ENCODE measurements around the gene NNAT. TPM values are rescaled to one million over a fixed set of nuclear protein-coding genes. Genes with fewer than 3 reads are reported as not detected.
"Not testable (repeated sequence)": the region's sequence is repeated elsewhere in the genome, so short reads cannot be mapped to it uniquely, and the experiment has no call there.

NNAT gene, protein sequence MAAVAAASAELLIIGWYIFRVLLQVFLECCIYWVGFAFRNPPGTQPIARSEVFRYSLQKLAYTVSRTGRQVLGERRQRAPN
- total RNA-seq = not detected

DNA sequence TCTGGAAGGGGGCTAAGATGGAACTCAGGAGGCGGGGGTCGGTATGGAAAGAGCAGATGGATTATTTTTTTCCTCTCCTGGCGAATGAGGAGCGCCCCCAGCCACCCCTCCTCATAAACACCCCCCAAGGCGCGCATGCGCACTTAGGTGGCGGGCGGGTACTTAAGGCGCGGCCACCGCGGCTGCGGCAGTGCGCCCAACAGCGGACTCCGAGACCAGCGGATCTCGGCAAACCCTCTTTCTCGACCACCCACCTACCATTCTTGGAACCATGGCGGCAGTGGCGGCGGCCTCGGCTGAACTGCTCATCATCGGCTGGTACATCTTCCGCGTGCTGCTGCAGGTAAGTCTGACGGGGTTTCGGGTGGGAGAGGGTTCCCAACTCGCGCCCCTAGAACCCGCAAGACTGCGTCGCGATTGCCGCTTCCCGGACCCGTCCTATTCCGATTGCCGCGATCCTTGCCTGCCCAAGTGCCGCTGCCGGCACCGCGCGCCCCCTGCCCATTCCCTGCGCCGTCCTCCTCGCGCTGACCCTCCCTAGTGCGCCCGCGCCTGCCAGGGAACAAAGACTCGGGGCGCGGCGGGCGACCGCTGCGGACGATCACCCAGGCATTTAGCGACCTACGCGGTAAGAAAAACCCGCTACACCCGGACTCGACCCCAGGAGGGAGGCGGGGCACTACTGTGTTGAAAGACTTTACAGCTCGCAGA, at the start of gene NNAT:
Gene NNAT (plus strand): TSS at position 190 of the 711 bp plus-strand sequence. CDS start 82 bp downstream, at position 272.
- ATAC-seq (no peak), DNase-seq (no peak)
- CTCF ChIA-PET = interaction anchor here (0.7 to 1.4 kb wide), 2 partner anchors 20 to 252 kb away, joined by 3 read pairs; no protein-coding TSS in a partner anchor
- Mint-ChIP-seq H3K36me3 (peaks cover 3% of the 10 kb centered on the region), H3K4me3 (peak within 1 kb of the TSS; percentile 29), H3K27me3 (peaks cover 8% of the 10 kb centered on the region), H3K9me3 (ENCODE audit: low read depth) (no peaks in the 10 kb centered on the region), H3K4me1 (peaks cover 25% of the 10 kb centered on the region), H3K27ac (no peak within 1 kb of the TSS)

DNA sequence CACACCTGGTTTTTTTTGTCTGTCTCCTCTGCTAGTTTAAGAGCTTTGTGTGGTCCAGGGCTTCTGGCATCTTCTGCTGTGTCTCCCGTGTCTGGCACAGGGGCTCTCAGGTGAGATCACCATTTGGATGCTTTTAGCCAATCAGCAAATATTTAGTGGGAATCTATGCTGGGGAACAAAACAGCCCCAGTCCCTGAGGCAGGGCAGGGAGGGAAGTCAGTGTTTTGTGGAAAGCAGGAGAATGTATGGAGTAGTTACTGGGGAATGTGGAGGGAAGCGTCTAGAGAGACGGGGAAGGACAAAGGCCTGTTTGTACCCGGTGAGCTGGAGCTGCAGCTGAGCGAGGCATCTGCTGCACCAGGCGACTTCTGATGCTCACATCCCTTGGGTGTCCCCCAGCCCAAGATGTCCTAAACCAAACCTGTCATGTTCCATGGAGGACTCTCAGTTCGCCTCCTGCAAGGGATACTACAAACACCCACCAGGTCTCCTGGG, 49.3 kb upstream of the NNAT start:
- ATAC-seq (no peak), DNase-seq (no peak)
- Mint-ChIP-seq H3K36me3 (no peaks in the 10 kb centered on the region), H3K4me1 (no peaks in the 10 kb centered on the region), H3K27ac (no peak overlapping the region), H3K4me3 (no peak overlapping the region), H3K27me3 (peaks cover 15% of the 10 kb centered on the region), H3K9me3 (ENCODE audit: low read depth) (no peaks in the 10 kb centered on the region)
- CTCF ChIA-PET = no interaction called here

DNA sequence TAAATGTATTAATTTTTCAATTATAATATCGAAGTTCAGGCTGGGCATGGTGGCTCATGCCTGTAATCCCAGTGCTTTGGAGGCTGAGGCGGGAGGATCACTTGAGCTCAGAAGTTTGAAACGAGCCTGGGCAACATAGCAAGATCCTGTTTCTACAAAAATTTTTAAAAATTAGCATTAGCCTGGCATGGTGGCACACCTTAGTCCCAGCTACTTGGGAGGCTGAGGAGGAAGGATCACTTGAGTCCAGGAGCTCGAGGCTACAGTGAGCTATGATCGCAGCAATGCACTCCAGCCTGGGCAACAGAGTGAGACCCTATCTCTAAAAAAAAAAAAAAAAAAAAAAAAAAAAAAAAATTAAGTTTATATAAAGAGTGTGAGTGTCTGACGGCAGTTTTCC, 48.6 kb upstream of the NNAT start:
- H3K36me3 Mint-ChIP-seq; DNase-seq; H3K27ac Mint-ChIP-seq; ATAC-seq; H3K4me1 Mint-ChIP-seq; H3K4me3 Mint-ChIP-seq; CTCF ChIA-PET; H3K9me3 Mint-ChIP-seq (ENCODE audit: low read depth): not testable (repeated sequence)
- H3K27me3 Mint-ChIP-seq = peaks cover 12% of the 10 kb centered on the region

DNA sequence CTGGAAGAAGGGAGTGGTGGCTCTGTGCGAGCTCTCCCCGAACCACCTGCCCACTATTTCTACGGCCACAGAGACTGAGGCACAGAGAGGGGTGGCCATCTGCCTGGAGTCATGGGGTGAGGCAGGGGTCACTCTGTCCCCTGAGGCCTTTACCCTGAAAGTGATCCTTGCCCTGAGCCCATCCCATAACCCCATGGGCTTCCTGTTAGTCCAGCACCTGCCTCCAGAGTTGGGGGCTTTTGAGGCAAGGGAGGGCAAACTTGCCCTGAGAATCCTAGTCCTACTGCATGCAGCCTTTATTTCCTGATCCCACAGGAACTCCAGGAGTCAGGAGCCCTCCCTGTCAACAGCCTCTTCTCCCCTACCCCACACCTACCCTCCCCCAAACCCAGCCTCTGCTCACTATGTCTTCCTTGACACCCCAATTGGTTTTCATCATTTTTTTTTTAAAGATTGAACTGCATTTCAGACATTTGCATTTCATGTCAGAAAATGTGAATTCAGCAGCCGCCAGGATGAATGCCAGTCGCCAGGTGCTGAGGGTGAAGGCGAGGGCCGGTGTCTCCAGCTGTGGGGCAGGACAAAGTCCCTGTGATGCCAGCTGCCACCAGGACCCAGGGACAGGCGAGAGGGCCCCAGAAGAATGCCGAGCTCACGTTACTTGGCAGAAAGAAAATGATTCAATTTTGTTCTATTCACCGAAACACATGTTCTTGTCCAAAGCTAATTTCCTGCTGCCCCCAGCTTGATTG, 47.6 kb upstream of the NNAT start:
- no peaks in the 10 kb centered on the region for H3K36me3 Mint-ChIP-seq
- ATAC-seq (no peak), DNase-seq (no peak)
- CTCF ChIA-PET = no interaction called here
- H3K9me3 Mint-ChIP-seq (ENCODE audit: low read depth) = no peaks in the 10 kb centered on the region
- H3K27ac Mint-ChIP-seq = no peak overlapping the region
- H3K27me3 Mint-ChIP-seq = peaks cover 20% of the 10 kb centered on the region
- H3K4me1 Mint-ChIP-seq = no peaks in the 10 kb centered on the region
- H3K4me3 Mint-ChIP-seq = no peak overlapping the region

DNA sequence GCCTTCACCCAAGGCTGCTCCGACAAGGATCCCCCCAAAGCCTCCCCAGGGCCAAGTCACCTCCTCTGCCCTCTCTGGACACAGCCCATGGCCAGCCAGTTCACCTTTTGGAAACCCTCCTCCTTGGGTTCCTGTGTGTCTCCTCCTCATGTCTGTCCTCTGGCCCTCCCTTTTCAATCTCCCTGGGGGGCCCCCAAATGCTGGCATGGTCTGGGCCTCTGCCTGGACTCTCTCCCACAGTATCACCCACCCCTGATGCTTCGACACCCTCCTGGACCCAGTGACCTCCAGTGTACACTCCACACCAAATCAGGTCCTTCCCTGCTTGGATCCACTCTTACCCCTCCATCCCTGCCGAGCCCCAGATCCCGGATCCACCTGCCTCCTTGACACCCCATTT, 46.7 kb upstream of the NNAT start:
- Mint-ChIP-seq H3K27me3 (peaks cover 20% of the 10 kb centered on the region), H3K4me3 (no peak overlapping the region), H3K9me3 (ENCODE audit: low read depth) (no peaks in the 10 kb centered on the region), H3K27ac (no peak overlapping the region), H3K4me1 (no peaks in the 10 kb centered on the region), H3K36me3 (no peaks in the 10 kb centered on the region)
- CTCF ChIA-PET = no interaction called here
- no peak for ATAC-seq
- DNase-seq = no peak

DNA sequence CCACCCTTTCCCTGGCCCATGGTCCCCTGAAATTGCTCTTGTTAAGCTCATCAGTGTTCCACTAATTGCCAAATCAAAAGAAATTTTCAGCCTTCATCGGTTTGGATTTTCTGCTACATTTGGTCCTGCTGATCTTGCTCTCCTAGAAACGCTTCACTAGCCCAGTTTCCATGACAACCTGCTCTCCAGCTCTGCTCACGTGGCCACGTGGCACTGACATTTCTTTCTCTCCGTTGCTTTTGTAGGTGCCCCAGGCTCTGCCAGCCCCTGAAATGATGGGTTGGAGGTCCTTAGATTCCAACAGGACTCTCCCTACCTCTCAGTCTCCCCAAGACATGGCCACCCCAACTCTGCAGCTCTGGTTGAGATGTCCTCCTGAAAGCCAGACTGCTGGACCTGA, 45.8 kb upstream of the NNAT start:
- Mint-ChIP-seq H3K27me3 (peaks cover 20% of the 10 kb centered on the region), H3K4me3 (no peak overlapping the region), H3K36me3 (no peaks in the 10 kb centered on the region), H3K27ac (no peak overlapping the region), H3K9me3 (ENCODE audit: low read depth) (no peaks in the 10 kb centered on the region), H3K4me1 (no peaks in the 10 kb centered on the region)
- DNase-seq = no peak
- CTCF ChIA-PET = no interaction called here
- no peak for ATAC-seq

DNA sequence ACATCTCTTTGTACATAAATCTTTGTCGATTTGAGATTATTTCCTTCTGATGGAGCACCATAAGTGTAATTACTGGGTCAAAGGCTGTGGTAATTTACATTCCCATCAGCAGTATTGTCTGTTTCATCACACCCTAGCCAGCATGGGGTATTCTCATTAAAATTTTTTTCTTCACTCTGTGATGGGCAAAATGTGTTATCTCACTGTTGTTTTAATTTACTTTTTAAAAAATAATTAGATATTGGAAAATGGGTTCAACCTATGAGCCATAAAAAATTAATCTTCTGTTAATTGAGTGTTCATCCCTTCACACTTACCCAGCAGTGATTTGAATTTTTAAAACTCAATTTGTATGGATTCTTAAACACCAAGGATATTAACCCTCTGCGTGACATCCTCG, 44.0 kb upstream of the NNAT start:
- CTCF ChIA-PET = interaction anchor here (1.8 kb wide), 1 partner anchor 85 kb away, joined by 3 read pairs; no protein-coding TSS in a partner anchor
- no peak for ATAC-seq
- Mint-ChIP-seq H3K36me3 (no peaks in the 10 kb centered on the region), H3K4me3 (no peak overlapping the region), H3K9me3 (ENCODE audit: low read depth) (no peaks in the 10 kb centered on the region), H3K4me1 (no peaks in the 10 kb centered on the region), H3K27ac (no peak overlapping the region), H3K27me3 (peaks cover 20% of the 10 kb centered on the region)
- DNase-seq = no peak

DNA sequence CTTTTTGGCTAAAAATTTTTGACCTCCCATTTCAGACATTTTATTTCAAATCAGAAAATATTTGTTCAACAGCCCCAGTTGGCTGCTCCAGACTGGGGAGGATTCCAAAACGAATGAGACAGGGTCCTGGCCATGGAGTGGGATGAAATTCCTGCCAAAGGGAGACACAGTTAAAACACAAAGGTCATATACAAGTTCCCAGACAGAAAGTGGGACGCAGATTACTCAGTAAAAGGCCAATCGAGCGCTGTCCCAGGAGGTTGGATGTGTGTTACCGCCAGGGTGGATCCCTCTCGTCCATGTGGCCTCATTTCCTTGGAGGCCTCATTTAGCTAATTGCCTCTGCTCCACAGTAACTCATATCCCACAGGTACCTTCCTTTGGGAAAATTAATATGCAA, 41.8 kb upstream of the NNAT start:
- no peak overlapping the region for H3K27ac Mint-ChIP-seq
- no peaks in the 10 kb centered on the region for H3K9me3 Mint-ChIP-seq (ENCODE audit: low read depth)
- H3K27me3 Mint-ChIP-seq = peaks cover 26% of the 10 kb centered on the region
- CTCF ChIA-PET = no interaction called here
- no peak overlapping the region for H3K4me3 Mint-ChIP-seq
- DNase-seq (no peak), ATAC-seq (no peak)
- no peaks in the 10 kb centered on the region for H3K36me3 Mint-ChIP-seq
- peaks cover under 1% of the 10 kb centered on the region for H3K4me1 Mint-ChIP-seq

DNA sequence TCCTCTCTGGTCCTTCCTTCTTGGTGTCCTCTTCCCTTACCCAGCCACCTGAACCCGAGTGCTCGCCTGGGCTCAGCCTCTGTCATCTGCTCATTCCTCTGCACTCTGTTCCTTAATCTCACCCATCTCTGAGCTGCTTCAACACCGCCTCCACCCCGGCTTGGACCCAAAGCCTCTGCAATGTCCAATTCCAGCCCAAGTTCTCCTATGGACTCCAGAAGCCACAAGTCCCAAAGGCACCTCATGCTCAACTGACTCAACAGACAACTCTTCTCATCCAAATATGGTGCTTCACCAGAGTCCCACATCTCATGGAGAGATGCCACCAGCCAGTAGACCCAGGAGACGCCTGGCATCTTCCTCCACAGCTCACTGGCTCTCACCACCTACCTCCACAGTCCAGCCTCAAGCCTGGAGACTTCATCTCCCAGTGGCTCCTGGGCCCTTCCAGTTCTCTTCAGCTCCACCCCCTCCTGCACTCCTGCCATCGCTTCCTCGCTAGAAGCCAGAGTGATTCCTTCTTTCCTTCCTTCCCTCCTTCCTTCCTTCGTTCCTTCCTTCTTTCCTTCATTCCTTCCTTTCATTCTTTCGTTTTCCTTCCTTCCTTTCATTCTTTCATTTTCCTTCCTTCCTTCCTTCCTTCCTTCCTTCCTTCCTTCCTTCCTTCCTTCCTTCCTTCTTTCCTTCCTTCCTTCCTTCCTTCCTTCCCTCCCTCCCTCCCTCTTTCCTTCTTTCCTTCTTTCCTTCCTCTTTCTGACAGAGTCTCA, 40.9 kb upstream of the NNAT start:
- Mint-ChIP-seq H3K27me3 (peaks cover 31% of the 10 kb centered on the region), H3K4me1 (peaks cover 2% of the 10 kb centered on the region), H3K9me3 (ENCODE audit: low read depth) (no peaks in the 10 kb centered on the region), H3K4me3 (no peak overlapping the region), H3K27ac (no peak overlapping the region), H3K36me3 (no peaks in the 10 kb centered on the region)
- CTCF ChIA-PET = no interaction called here
- DNase-seq = no peak
- no peak for ATAC-seq

DNA sequence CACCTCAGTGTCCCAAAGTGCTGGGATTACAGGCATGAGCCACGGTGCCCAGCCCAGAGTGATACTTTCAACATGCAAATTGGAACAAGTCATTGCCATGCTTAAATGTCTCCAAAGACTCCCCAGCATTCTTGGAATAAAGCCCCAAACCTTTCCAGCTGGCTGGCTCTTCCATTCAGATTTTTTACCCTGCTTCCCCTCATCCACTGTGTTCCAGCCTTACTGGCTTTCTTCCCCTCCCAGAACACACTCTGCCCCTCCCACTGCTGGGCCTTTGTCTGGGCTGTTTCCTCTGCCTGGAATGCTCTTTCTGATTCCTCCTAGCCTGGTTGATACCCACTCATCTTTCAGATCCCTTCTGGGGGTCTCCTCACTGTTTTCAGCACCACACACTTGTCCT, 40.1 kb upstream of the NNAT start:
- H3K4me1 Mint-ChIP-seq = peaks cover 2% of the 10 kb centered on the region
- H3K27ac Mint-ChIP-seq = no peak overlapping the region
- DNase-seq = no peak
- no peaks in the 10 kb centered on the region for H3K9me3 Mint-ChIP-seq (ENCODE audit: low read depth)
- peaks cover 31% of the 10 kb centered on the region for H3K27me3 Mint-ChIP-seq
- H3K4me3 Mint-ChIP-seq = no peak overlapping the region
- CTCF ChIA-PET = no interaction called here
- no peak for ATAC-seq
- no peaks in the 10 kb centered on the region for H3K36me3 Mint-ChIP-seq

DNA sequence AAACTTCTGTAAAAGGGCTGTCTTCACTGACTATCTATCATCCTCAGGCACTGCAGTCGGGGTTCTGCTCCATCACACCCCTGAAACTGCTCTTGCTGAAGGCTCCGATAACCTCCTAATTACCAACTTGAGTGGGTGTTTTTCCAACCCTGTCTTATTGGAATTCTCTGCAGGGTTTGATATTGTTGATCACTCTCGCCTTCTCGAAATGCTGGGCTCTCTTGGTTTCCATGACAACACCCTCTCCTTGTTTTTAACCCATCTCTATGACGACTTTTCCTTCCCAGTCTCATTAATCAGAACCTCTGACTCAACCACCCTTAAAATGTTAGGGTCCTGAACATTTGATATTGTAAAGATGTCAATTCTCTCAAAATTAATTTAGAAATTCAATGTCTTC, 39.4 kb upstream of the NNAT start:
- DNase-seq (no peak), ATAC-seq (no peak)
- no peak overlapping the region for H3K27ac Mint-ChIP-seq
- no peak overlapping the region for H3K4me3 Mint-ChIP-seq
- H3K4me1 Mint-ChIP-seq = peaks cover 2% of the 10 kb centered on the region
- CTCF ChIA-PET = no interaction called here
- H3K27me3 Mint-ChIP-seq = peaks cover 26% of the 10 kb centered on the region
- no peaks in the 10 kb centered on the region for H3K9me3 Mint-ChIP-seq (ENCODE audit: low read depth)
- no peaks in the 10 kb centered on the region for H3K36me3 Mint-ChIP-seq

DNA sequence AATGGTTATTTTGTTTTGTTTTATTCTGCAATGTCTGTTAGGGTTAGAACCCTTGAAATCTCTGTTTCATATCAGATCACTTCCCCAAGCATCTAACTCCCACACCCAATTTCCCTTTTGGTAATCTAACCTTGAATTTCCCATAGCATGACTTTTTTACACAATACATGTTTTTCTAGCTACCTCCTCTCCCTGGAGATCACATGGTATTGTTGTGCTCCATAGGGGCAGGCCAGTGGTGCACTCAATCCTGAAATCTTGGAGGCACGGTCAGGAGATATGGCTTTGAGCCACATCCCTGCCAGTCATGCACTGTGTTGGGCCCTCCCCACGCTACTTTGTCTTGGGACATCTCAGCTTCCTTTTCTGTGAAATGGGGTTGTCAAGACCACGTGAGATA, 36.7 kb upstream of the NNAT start:
- H3K27ac Mint-ChIP-seq = no peak overlapping the region
- no peaks in the 10 kb centered on the region for H3K9me3 Mint-ChIP-seq (ENCODE audit: low read depth)
- peaks cover 16% of the 10 kb centered on the region for H3K27me3 Mint-ChIP-seq
- DNase-seq (no peak), ATAC-seq (no peak)
- H3K4me1 Mint-ChIP-seq = peaks cover 2% of the 10 kb centered on the region
- no peak overlapping the region for H3K4me3 Mint-ChIP-seq
- no peaks in the 10 kb centered on the region for H3K36me3 Mint-ChIP-seq
- CTCF ChIA-PET = interaction anchor here (0.7 kb wide), 1 partner anchor 924 kb away, joined by 3 read pairs; no protein-coding TSS in a partner anchor

DNA sequence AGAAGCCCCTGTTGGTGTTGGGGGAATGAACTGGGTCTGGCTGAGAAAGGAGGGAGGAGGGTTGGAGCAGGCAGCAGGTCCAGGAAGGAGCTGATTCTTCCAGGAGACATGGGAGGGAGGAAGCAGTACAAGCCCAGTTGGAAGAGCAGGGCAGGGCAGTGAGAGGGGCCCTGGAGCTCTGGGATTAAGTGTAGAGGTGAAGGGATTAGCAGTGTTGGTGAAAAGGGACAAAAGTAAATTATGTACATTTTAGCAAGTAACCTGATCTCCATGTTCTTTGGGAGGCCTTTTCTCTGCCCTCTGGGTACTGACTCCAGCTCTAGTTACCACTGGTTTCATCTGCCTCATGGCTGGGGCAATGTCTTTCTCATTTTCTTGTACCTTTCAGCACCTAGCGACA, 34.8 kb upstream of the NNAT start:
- H3K9me3 Mint-ChIP-seq (ENCODE audit: low read depth); DNase-seq; H3K4me1 Mint-ChIP-seq; H3K27ac Mint-ChIP-seq; H3K4me3 Mint-ChIP-seq; CTCF ChIA-PET; H3K36me3 Mint-ChIP-seq; ATAC-seq: not testable (repeated sequence)
- peaks cover 16% of the 10 kb centered on the region for H3K27me3 Mint-ChIP-seq

Measured in activated CD8-positive, alpha-beta memory T cell treated with anti-CD3 and anti-CD28 coated beads, Interleukin-2, amount 10 ng/mL, durations not matched to agents 7 days and 5 days (primary cell).